ENCODE measurements around the gene MMP12. TPM values are rescaled to one million over a fixed set of nuclear protein-coding genes. Genes with fewer than 3 reads are reported as not detected.
"Not testable (repeated sequence)": the region's sequence is repeated elsewhere in the genome, so short reads cannot be mapped to it uniquely, and the experiment has no call there.

The MMP12 gene
- total RNA-seq, 6 experiments from 2014 or later: 1.5 TPM; not detected in 5

DNA sequence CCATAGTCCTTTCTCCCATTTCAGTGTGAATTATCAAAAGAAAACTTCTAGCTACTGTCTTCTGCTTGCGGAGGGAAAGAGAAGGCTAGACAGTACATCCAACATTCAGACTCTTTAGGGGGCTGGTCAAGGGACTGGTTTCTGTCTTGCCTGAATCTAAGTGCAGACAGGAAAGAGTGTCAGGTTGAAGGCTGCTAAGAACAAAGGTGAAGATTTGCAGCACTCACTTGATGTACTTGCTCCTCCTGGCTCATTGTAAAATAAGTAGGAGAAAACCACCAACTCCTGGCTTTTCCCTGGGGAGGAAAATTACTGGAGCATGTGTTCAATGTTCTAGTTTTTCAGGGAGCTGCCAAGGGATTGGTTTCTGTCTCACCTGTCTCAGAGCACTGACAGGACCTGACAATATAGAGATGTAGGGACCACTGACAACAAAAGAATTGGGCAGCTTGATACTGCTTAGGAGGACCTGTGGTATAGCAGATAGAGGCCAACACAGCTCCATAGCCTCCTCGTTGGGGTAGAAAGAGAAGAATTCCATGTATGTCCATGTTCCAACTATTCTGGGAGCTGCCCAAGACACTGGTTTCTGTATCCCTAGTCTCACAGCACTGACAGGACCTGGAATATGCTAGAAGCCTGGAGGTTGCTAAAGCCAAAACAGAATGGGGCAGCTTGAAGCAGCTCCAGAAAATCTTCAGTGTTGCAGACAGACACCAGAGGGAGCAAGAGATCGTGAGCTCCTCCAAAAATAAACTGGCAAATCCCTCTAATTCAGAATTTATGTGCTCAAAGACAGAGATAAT lies 39.7 kb upstream of the MMP12 start:
- H3K36me3 ChIP-seq: no peaks in the 10 kb centered on the region
- 40% methylated on average over 2 of the region's 3 CpGs for WGBS (ENCODE audit: insufficient coverage, low coverage, low lambda C conversion rate, missing lambda C conversion rate)
- DNase-seq (peak in 1 of 3 donors; percentile 46), ATAC-seq (peak; percentile 90 to 97 (median 93))
- intact Hi-C loops (cut with DNase I): no loop called here
- no peak overlapping the region for H3K4me3 ChIP-seq
- H3K4me1 ChIP-seq: no peaks in the 10 kb centered on the region
- TF ChIP-seq, protein P1, sequence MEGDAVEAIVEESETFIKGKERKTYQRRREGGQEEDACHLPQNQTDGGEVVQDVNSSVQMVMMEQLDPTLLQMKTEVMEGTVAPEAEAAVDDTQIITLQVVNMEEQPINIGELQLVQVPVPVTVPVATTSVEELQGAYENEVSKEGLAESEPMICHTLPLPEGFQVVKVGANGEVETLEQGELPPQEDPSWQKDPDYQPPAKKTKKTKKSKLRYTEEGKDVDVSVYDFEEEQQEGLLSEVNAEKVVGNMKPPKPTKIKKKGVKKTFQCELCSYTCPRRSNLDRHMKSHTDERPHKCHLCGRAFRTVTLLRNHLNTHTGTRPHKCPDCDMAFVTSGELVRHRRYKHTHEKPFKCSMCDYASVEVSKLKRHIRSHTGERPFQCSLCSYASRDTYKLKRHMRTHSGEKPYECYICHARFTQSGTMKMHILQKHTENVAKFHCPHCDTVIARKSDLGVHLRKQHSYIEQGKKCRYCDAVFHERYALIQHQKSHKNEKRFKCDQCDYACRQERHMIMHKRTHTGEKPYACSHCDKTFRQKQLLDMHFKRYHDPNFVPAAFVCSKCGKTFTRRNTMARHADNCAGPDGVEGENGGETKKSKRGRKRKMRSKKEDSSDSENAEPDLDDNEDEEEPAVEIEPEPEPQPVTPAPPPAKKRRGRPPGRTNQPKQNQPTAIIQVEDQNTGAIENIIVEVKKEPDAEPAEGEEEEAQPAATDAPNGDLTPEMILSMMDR (IDR thresholded peaks at IDR 0.05): peak; percentile 58 to 81 (median 67)
- TF ChIP-seq POLR2A (IDR thresholded peaks at IDR 0.05): no peak
- H3K27me3 ChIP-seq: no peaks in the 10 kb centered on the region
- no peaks in the 10 kb centered on the region for H3K9me3 ChIP-seq
- H3K27ac ChIP-seq: no peak overlapping the region

DNA sequence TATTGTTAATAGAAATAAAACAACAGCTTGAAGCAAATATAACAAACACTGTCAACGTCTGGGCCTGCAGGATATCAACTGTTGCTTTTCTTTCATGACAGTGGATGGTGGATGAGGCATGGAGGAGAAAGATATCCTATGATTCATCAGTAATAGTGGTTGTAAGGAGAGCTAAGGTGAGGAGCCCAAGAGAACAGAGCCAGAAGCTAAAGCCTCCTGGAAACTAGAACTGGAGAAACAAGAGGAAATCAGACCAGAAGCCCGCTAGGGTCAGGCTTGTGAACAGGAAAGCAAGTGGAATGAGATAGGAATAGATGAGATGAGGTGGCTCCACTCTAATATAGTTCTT lies 37.7 kb upstream of the MMP12 start:
- WGBS (ENCODE audit: insufficient coverage, low coverage, low lambda C conversion rate, missing lambda C conversion rate): 47% methylated on average over 2 of the region's 2 CpGs
- no peak overlapping the region for H3K27ac ChIP-seq
- ATAC-seq: no peak
- no peak overlapping the region for H3K4me3 ChIP-seq
- DNase-seq: no peak
- TF ChIP-seq, protein P1 (IDR thresholded peaks at IDR 0.05): no peak
- TF ChIP-seq POLR2A (IDR thresholded peaks at IDR 0.05): no peak
- H3K36me3 ChIP-seq: no peaks in the 10 kb centered on the region
- H3K9me3 ChIP-seq: no peaks in the 10 kb centered on the region
- H3K27me3 ChIP-seq: no peaks in the 10 kb centered on the region
- intact Hi-C loops (cut with DNase I): no loop called here
- no peaks in the 10 kb centered on the region for H3K4me1 ChIP-seq

DNA sequence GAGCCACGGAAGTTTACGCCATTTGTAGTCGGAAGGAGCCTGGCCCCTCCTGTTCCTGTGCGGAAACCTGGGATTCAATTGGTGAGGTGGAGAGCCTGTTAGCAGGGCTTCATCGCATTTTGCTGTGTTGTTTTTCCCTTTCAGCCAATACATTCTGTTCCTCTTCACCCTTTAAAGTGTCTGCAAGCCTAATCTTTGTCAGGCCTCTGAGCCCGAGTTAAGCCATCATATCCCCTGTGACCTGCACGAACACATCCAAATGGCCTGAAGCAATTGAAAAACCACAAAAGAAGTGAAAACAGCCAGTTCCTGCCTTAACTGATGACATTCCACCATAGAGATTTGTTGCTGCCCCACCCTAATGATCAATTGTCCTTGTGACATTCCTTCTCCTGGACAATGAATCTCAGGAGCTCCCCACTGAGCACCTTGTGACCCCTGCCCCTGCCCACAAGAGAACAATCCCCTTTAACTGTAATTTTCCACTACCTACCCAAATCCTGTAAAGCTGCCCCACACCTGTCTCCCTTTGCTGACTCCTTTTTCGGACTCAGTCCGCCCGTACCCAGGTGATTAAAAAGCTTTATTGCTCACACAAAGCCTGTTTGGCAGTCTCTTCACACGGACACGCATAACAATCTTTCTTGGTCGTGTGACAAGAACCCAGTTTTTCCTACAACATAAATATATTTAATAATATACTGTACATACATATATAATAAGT lies 37.1 kb upstream of the MMP12 start:
- no peak for DNase-seq
- H3K4me3 ChIP-seq: no peak overlapping the region
- no peaks in the 10 kb centered on the region for H3K4me1 ChIP-seq
- no peaks in the 10 kb centered on the region for H3K27me3 ChIP-seq
- intact Hi-C loops (cut with DNase I): no loop called here
- H3K36me3 ChIP-seq: no peaks in the 10 kb centered on the region
- 77% methylated on average over 10 of the region's 13 CpGs for WGBS (ENCODE audit: insufficient coverage, low coverage, low lambda C conversion rate, missing lambda C conversion rate)
- TF ChIP-seq POLR2A (IDR thresholded peaks at IDR 0.05): no peak
- TF ChIP-seq, protein P1 (IDR thresholded peaks at IDR 0.05): no peak
- no peaks in the 10 kb centered on the region for H3K9me3 ChIP-seq
- no peak overlapping the region for H3K27ac ChIP-seq
- no peak for ATAC-seq

DNA sequence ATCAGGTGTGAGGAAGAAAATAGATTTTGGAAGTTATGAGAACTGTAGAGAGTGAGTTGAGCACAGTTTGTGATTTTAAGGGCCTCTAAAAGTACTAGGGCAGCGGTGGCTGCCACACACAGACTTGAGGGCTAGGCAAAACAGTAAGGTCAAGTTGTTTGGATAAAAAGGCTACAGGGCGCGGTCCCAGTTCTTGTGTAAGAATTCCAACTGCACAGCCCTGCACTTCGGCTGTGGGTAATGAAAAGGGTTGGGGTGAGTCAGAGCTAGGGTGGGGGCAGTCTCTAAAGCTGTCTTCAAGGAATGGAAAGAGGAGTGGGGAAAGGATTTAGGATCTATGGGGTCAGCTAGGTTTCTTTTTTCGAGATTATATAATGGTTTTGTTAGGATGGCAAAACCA lies 31.1 kb upstream of the MMP12 start:
- H3K27ac ChIP-seq; DNase-seq; H3K9me3 ChIP-seq; H3K27me3 ChIP-seq; ATAC-seq; intact Hi-C loops (cut with DNase I); H3K36me3 ChIP-seq; H3K4me3 ChIP-seq; H3K4me1 ChIP-seq: not testable (repeated sequence)
- 84% methylated on average over 5 of the region's 5 CpGs for WGBS (ENCODE audit: insufficient coverage, low coverage, low lambda C conversion rate, missing lambda C conversion rate)

GRCh38 chr11:102903895-102904294 lies 29.1 kb upstream of the MMP12 start:
- H3K4me3 ChIP-seq; H3K27me3 ChIP-seq; DNase-seq; H3K9me3 ChIP-seq; H3K27ac ChIP-seq; H3K4me1 ChIP-seq; intact Hi-C loops (cut with DNase I); H3K36me3 ChIP-seq; ATAC-seq: not testable (repeated sequence)
- WGBS (ENCODE audit: insufficient coverage, low coverage, low lambda C conversion rate, missing lambda C conversion rate): 49% methylated on average over 5 of the region's 5 CpGs

All from right lobe of liver (tissue), 6 donors.